ENCODE data around the gene RAPGEF4.

DNA sequence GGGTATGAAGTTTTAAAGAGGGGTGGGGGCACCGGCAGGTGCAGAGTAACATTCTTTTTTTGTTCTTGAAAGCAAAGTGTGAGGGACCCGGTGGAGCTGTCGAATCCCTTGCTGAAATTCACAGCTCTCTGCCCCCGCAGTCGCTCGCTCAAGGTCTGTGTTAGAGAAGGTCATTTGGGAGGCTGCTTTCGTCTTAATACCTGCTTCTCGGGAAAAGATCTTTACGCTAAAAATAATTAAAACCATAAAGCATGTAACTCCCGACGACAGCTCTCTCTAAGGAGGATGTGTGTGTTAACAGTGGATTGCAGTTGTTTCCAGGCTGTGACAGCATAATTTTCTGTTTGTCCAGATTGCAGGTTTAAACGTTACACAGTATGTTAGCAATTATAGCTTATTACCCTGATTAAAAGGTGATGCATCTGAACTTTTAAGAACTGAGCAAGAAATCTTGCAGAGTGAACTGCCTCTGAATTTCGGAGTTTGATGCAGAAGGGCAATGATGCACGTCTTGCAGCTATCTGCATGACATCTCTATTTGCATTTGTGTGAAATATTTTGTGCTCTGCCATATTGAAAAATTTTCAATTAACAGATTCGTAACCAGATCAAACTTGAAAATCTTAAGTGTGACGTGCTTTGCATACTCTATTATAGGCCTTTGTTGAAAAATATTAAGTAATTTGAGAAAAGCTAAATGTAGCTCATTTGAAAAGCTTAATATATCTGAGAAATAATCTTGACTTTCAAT, 954 bp downstream of the RAPGEF4 start:
- TF ChIP-seq GATA2 (IDR thresholded peaks at IDR 0.05; ENCODE audit: low read depth, low read length) (no peak), GATA3 (IDR thresholded peaks at IDR 0.05; ENCODE audit: low read depth, low read length) (no peak)
